Epithelial cell of proximal tubule (primary cell): ENCODE measurements around the gene TMPRSS6. TPM values are rescaled to one million over a fixed set of nuclear protein-coding genes. Genes with fewer than 3 reads are reported as not detected.

Source experiments
- DNase-seq: peaks from one replicate; pipeline ENCODE4 v3.0.0-alpha.2; 2011; ENCODE audit warnings: low read depth
- H3K4me3 ChIP-seq: 2 replicates; pipeline ENCODE4 v1.5.1; 2011; ENCODE audit warnings: low read depth, mild to moderate bottlenecking, low read length
- CTCF ChIP-seq: conservative IDR thresholded peaks from 2 replicates; pipeline ENCODE4 v1.5.1; 2012; ENCODE audit warnings: low read depth, mild to moderate bottlenecking, low read length
- total RNA-seq: library from RNA; depleted of rRNA; stranded (reverse); fragments of >200 nt; gene quantifications from 2 replicates; pipeline ENCODE4 v1.2.3, GENCODE V29; 2015

TMPRSS6 gene
- not detected in 2 replicates for total RNA-seq

GRCh38 chr22:37109242-37109917, at the start of gene TMPRSS6:
Gene TMPRSS6 (minus strand): TSS chr22:37109713. CDS start chr22:37103417, 6,296 bp downstream.
- no peak within 1 kb of the TSS for H3K4me3 ChIP-seq
- TF ChIP-seq CTCF = no peak
- no peak for DNase-seq

- TF ChIP-seq CTCF = no peak
- no peak for DNase-seq
- no peak overlapping the region for H3K4me3 ChIP-seq
Measured at GRCh38 chr22:37158963-37159290, 49.4 kb upstream of the TMPRSS6 start.

- H3K4me3 ChIP-seq = no peak overlapping the region
- DNase-seq = no peak
- no peak for TF ChIP-seq CTCF
Measured at GRCh38 chr22:37157516-37158285, 48.2 kb upstream of the TMPRSS6 start.

- no peak for DNase-seq
- no peak overlapping the region for H3K4me3 ChIP-seq
- TF ChIP-seq CTCF = no peak
Measured at GRCh38 chr22:37156686-37157435, 47.3 kb upstream of the TMPRSS6 start.

GRCh38 chr22:37155971-37156370, 46.5 kb upstream of the TMPRSS6 start:
- no peak overlapping the region for H3K4me3 ChIP-seq
- DNase-seq = no peak
- no peak for TF ChIP-seq CTCF

GRCh38 chr22:37154925-37155712, 45.6 kb upstream of the TMPRSS6 start:
- no peak for TF ChIP-seq CTCF
- no peak for DNase-seq
- H3K4me3 ChIP-seq = no peak overlapping the region
